Measurements from ENCODE around the gene KIF1B.

DNA sequence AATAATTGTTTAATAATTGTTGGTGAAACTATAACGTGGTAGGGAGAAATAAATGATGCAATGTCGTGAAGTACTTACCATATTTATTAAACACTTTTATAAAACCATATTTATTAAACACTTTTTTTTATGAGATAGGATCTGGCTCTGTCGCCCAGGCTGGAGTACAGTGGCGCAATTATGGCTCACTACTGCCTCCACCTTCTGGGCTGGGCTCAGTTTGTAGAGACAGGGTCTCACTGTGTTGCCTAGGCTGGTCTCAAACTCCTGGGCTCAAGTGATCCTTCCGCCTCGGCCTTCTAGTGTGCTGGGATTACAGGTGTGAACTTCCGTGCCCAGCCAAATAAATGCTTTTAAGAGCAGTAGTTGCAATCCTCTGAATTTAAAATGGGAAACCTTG, 112.5 kb downstream of the KIF1B start:
- TF ChIP-seq POLR2A (IDR thresholded peaks at IDR 0.05): no peak
- TF ChIP-seq CTCF (IDR thresholded peaks at IDR 0.05 in 8 of 11, conservative IDR thresholded peaks at IDR 0.05 in 3 of 11): no peak
